Endothelial cell (in vitro differentiated cells): ENCODE measurements around the gene ASCL3. TPM values are rescaled to one million over a fixed set of nuclear protein-coding genes. Genes with fewer than 3 reads are reported as not detected.

Source experiments
- DNase-seq: peaks from one replicate; pipeline ENCODE4 v3.0.0; 2021; ENCODE audit warnings: low spot score
- H3K27ac Mint-ChIP-seq: one replicate; pipeline ENCODE4 v1.8.0; 2021; ENCODE audit warnings: mixed read lengths, inconsistent platforms; ENCODE audit not compliant: unreplicated experiment
- H3K27me3 Mint-ChIP-seq: one replicate; pipeline ENCODE4 v1.8.0; 2021; ENCODE audit warnings: mild to moderate bottlenecking, moderate library complexity, mixed read lengths, inconsistent platforms; ENCODE audit not compliant: unreplicated experiment
- H3K36me3 Mint-ChIP-seq: one replicate; pipeline ENCODE4 v1.8.0; 2021; ENCODE audit warnings: mild to moderate bottlenecking, low read depth, mixed read lengths, inconsistent platforms; ENCODE audit not compliant: unreplicated experiment
- H3K4me1 Mint-ChIP-seq: one replicate; pipeline ENCODE4 v1.8.0; 2021; ENCODE audit warnings: mild to moderate bottlenecking, mixed read lengths, inconsistent platforms; ENCODE audit not compliant: unreplicated experiment
- H3K4me3 Mint-ChIP-seq: one replicate; pipeline ENCODE4 v1.8.0; 2021; ENCODE audit warnings: mild to moderate bottlenecking, mixed read lengths, inconsistent platforms; ENCODE audit not compliant: unreplicated experiment
- H3K9me3 Mint-ChIP-seq: one replicate; pipeline ENCODE4 v1.8.0; 2021; ENCODE audit warnings: mixed read lengths, inconsistent platforms; ENCODE audit not compliant: unreplicated experiment
- total RNA-seq: library from RNA; stranded (reverse); fragmentation: NEBNext Ultra II Directional; extraction: Animal tissue kit (Norgen Biotek cat#: 25700); gene quantifications from one replicate; pipeline ENCODE4 v1.2.1, GENCODE V29; 2021; ENCODE audit not compliant: unreplicated experiment
- TF ChIP-seq, protein P1 (sequence below): fragments of 200-600 bp; sonication (generic); IDR thresholded peaks from one replicate; pipeline ENCODE4 v1.5.0; 2021; ENCODE audit warnings: antibody characterized with exemption; ENCODE audit not compliant: unreplicated experiment

Gene ASCL3
- total RNA-seq, 1 donor from 2014 or later: not detected

DNA sequence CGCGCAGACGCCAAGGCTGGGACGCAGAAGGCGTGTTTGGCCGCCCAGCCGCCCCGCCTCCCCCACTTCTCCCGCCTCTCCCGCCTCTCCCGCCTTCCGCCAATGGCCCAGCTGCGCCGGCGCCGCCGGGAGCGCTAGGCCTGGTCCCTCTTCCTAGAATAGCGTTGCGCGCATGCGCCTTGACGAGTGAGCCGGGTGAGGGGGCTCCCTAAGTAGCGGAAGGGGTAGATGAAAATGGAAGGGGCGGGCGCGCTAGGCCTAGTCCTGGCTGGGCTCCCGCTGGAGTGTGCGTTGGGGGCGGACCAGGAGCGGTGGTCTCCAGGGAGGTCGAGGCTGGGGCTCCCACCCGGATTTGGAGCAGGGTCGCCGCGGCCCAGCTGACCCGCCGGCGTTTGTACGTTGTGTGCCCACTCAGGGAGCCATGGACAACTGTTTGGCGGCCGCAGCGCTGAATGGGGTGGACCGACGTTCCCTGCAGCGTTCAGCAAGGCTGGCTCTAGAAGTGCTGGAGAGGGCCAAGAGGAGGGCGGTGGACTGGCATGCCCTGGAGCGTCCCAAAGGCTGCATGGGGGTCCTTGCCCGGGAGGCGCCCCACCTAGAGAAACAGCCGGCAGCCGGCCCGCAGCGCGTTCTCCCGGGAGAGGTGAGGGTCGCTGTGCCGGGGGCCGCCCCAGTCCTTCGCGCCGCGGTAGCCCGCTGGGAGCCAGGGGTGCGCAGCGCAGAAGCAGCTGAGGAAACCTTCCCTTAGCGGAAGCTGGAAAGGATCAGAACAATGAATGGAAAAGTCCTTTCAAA is 31.6 kb downstream of the ASCL3 start, which contains the start of gene AKIP1:
Gene AKIP1 (plus strand): TSS at position 161 of the 795 bp plus-strand sequence. CDS start 261 bp downstream, at position 422.
- Mint-ChIP-seq H3K4me3 (peak within 1 kb of the TSS; percentile 91), H3K9me3 (no peaks in the 10 kb centered on the region), H3K36me3 (no peaks in the 10 kb centered on the region), H3K27me3 (peaks cover 8% of the 10 kb centered on the region), H3K4me1 (peaks cover 21% of the 10 kb centered on the region), H3K27ac (peak within 1 kb of the TSS; percentile 86)
- peak; percentile 98 for DNase-seq
- TF ChIP-seq, protein P1, sequence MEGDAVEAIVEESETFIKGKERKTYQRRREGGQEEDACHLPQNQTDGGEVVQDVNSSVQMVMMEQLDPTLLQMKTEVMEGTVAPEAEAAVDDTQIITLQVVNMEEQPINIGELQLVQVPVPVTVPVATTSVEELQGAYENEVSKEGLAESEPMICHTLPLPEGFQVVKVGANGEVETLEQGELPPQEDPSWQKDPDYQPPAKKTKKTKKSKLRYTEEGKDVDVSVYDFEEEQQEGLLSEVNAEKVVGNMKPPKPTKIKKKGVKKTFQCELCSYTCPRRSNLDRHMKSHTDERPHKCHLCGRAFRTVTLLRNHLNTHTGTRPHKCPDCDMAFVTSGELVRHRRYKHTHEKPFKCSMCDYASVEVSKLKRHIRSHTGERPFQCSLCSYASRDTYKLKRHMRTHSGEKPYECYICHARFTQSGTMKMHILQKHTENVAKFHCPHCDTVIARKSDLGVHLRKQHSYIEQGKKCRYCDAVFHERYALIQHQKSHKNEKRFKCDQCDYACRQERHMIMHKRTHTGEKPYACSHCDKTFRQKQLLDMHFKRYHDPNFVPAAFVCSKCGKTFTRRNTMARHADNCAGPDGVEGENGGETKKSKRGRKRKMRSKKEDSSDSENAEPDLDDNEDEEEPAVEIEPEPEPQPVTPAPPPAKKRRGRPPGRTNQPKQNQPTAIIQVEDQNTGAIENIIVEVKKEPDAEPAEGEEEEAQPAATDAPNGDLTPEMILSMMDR: no peak

DNA sequence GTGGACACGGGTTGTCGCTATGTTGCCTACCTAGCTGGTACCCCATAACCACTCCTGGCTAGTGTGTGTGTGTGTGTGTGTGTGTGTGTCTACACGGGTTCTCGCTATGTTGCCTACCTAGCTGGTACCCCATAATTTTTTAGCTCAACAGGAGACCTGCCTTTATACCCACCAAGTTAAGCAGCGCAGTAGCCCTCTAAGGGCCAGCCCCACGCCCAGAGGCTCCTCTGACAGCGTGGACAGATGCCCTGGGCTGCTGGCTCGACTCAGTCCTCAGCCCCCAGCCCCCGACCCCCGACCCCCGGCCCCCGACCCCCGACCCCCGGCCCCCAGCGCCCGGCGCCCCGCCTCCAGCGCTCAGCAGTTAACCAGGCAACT is 32.2 kb downstream of the ASCL3 start:
- H3K27ac Mint-ChIP-seq: no peak overlapping the region
- no peaks in the 10 kb centered on the region for H3K9me3 Mint-ChIP-seq
- no peak for DNase-seq
- peaks cover 21% of the 10 kb centered on the region for H3K4me1 Mint-ChIP-seq
- peak overlapping the region; percentile 88 for H3K4me3 Mint-ChIP-seq
- H3K27me3 Mint-ChIP-seq: peaks cover 8% of the 10 kb centered on the region
- TF ChIP-seq, protein P1: no peak
- H3K36me3 Mint-ChIP-seq: no peaks in the 10 kb centered on the region

DNA sequence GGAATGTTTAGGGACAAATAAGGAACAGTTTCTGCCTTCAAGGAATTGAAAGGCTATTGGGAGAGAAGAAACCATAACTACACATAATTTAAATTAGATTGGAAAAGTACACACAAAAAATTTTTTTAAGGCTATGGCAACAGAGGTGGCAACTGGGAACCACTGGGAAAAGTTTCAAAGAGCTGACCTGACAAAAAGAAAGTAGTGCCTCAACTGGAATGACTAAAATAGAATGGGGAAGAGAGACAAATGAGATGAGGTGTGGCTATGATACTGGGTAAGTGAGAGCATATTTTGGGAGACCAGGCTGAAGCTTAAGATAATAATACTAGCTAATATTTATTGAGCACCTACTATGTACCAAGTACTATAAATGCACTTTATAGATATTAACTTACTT is 34.7 kb downstream of the ASCL3 start:
- no peaks in the 10 kb centered on the region for H3K36me3 Mint-ChIP-seq
- no peak overlapping the region for H3K4me3 Mint-ChIP-seq
- H3K27me3 Mint-ChIP-seq: peaks cover 6% of the 10 kb centered on the region
- H3K9me3 Mint-ChIP-seq: no peaks in the 10 kb centered on the region
- peaks cover 5% of the 10 kb centered on the region for H3K4me1 Mint-ChIP-seq
- no peak for DNase-seq
- TF ChIP-seq, protein P1: no peak
- H3K27ac Mint-ChIP-seq: no peak overlapping the region

DNA sequence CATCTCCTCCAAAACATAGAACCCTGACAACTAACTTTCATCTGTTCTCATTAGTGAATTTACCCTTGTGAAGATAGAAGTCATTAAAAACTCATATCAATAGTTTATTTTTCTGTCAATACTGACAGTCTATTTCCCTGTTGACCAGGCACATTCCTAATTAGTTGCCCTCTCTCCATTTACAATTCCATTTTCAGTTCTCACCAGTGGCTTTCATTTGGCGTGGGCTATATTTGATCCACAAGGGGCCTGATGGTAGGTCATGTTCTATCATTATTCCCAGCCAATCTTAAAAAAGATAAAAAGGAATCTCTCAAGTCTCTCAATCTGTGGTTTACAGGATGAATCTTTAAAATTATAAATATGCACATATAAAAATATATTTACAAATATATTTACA is 35.7 kb downstream of the ASCL3 start:
- H3K4me1 Mint-ChIP-seq: peaks cover under 1% of the 10 kb centered on the region
- H3K4me3 Mint-ChIP-seq: no peak overlapping the region
- no peaks in the 10 kb centered on the region for H3K36me3 Mint-ChIP-seq

More for the DNA sequence above, 35.7 kb downstream of the ASCL3 start:
- Mint-ChIP-seq H3K9me3 (no peaks in the 10 kb centered on the region), H3K27me3 (peaks cover 5% of the 10 kb centered on the region), H3K27ac (no peak overlapping the region)
- DNase-seq: no peak
- TF ChIP-seq, protein P1: no peak
